Measurements from ENCODE around the gene CXXC4.

Gene CXXC4

GRCh38 chr4:104470770-104471169, 23.9 kb downstream of the CXXC4 start:
- no peak for TF ChIP-seq CTCF (conservative IDR thresholded peaks at IDR 0.05; ENCODE audit: low read depth, low read length)

DNA sequence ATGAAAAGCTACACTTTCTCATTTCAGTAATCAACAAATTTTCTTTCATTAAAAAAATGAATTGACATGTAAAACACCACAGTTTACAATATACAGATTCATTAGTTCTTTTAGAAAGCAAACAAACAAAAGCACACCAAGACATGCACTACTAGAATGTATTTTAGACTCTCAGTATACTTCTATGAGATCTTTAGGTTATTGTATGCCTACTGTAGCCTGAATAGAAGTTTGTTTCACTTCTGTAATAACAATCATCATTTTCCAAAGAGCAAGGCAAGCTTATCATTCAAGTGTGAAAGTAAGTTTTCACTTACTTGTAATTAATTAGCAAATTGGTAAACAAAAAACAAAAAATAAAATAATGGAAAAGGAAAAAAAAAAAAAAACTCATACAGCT, 24.9 kb downstream of the CXXC4 start:
- no peak for DNase-seq (ENCODE audit: low read depth)
- TF ChIP-seq CTCF (conservative IDR thresholded peaks at IDR 0.05; ENCODE audit: low read depth, low read length) = no peak

More at GRCh38 chr4:104470770-104471169, 23.9 kb downstream of the CXXC4 start:
- DNase-seq (ENCODE audit: low read depth) = no peak
- no peak overlapping the region for H3K4me3 ChIP-seq (ENCODE audit: low read depth, low read length)

DNA sequence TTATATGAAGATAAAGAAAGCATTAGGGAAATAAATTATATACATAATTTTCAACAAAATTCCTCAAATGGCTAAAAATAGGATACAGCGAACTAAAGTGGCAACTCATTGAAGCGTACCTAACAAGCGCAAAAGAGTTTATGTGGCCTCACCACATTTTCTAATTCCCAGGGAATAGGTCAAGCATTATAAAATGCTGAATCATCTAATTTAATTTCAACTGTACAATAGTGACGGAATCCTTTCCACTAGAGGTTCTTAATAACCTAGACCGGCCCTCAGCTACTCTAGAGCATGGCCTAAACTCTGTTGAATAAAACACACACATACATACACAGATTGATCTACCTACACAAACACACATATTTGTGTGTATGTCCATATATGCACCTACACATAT, 29.1 kb downstream of the CXXC4 start:
- DNase-seq (ENCODE audit: low read depth) = no peak
- TF ChIP-seq CTCF (conservative IDR thresholded peaks at IDR 0.05; ENCODE audit: low read depth, low read length) = no peak
- no peak overlapping the region for H3K4me3 ChIP-seq (ENCODE audit: low read depth, low read length)

More for the DNA sequence above, 24.9 kb downstream of the CXXC4 start:
- no peak overlapping the region for H3K4me3 ChIP-seq (ENCODE audit: low read depth, low read length)

DNA sequence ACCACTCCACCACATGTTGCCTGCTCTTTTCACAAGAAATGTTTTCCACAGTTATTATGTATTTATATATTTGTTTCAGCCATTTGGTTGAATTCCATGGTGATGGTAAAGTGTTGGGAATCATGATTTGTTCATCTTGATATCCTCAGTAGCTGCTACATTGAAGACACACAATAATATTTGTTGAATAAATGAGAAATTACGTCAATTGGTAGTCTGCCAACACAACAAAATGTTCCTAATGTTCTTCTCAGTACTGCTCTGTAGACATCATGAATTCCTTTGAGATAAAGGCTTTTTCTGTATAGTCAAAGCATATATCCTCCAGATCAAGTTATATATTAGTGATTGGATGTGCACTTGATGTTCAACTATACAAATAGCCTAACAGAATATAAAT, 29.5 kb downstream of the CXXC4 start:
- peak; percentile 1 for DNase-seq (ENCODE audit: low read depth)
- H3K4me3 ChIP-seq (ENCODE audit: low read depth, low read length) = no peak overlapping the region
- TF ChIP-seq CTCF (conservative IDR thresholded peaks at IDR 0.05; ENCODE audit: low read depth, low read length) = no peak

DNA sequence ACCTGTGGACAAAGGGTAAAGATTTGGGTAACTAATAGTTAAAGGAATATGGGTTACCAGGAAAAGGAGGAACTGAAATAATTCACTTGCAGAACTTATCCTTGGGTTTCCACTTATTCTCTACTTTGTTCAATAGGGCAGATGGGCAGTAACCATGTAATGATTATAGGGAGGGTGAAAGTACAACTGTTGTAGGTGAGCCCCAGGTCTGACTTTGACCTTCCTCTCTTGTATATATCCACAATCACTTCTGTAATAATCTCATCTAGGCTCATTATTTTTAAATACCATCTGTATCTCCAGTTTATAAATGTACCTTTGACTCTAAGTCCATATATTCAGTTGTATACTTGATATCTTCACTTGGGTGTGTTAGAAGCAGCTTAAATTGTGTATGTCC, 32.1 kb downstream of the CXXC4 start:
- no peak for TF ChIP-seq CTCF (conservative IDR thresholded peaks at IDR 0.05; ENCODE audit: low read depth, low read length)
- H3K4me3 ChIP-seq (ENCODE audit: low read depth, low read length) = no peak overlapping the region
- no peak for DNase-seq (ENCODE audit: low read depth)

- no peak for TF ChIP-seq CTCF (conservative IDR thresholded peaks at IDR 0.05; ENCODE audit: low read depth, low read length)
- no peak for DNase-seq (ENCODE audit: low read depth)
- no peak overlapping the region for H3K4me3 ChIP-seq (ENCODE audit: low read depth, low read length)
Measured at GRCh38 chr4:104457308-104457981, 37.2 kb downstream of the CXXC4 start.

DNA sequence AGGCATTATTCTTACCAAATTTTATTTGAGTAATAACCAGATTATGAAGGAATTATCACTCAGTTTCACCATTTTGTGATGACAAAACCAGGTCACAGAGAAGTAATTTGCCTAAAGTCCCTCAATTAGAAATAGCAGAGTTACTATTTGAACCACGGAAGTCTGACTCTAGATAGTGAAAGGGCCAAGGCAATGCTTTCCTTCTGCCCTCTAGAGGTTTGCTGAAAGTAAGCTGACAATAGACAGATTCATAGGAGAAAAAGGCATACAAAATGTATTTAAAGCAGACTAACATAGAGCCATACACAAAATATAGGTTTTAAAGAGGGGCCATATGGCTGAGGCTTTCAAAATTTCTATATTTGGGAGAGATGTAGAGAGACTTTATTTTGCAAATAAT, 43.1 kb downstream of the CXXC4 start:
- DNase-seq (ENCODE audit: low read depth) = no peak
- TF ChIP-seq CTCF (conservative IDR thresholded peaks at IDR 0.05; ENCODE audit: low read depth, low read length) = no peak
- H3K4me3 ChIP-seq (ENCODE audit: low read depth, low read length) = no peak overlapping the region

Measured in choroid plexus epithelial cell (primary cell).